SU-DHL-6 (cell line): ENCODE data around the gene SPRED3.

Source experiments
- CTCF ChIP-seq: fragments of 200-600 bp; sonication (generic); IDR thresholded peaks from one replicate; pipeline ENCODE4 v1.5.1; 2017; ENCODE audit warnings: antibody characterized with exemption, mild to moderate bottlenecking, low read length, moderate library complexity; ENCODE audit not compliant: insufficient read depth, poor library complexity, severe bottlenecking
- EZH2phosphoT487 ChIP-seq: fragments of 200-600 bp; sonication (generic), shearing (Covaris generic); conservative IDR thresholded peaks from 2 replicates; pipeline ENCODE4 v1.6.1; 2018; ENCODE audit warnings: mild to moderate bottlenecking, antibody characterized with exemption, low read length, moderate library complexity, mixed read lengths

GRCh38 chr19:38421856-38422255 is 33.4 kb downstream of the SPRED3 start:
- TF ChIP-seq CTCF (no peak), EZH2phosphoT487 (no peak)
